ENCODE data around the gene ELMOD3. TPM values are rescaled to one million over a fixed set of nuclear protein-coding genes. Genes with fewer than 3 reads are reported as not detected.

ELMOD3 gene
- total RNA-seq, 1 donor from 2014 or later, result 21.5 TPM

- no peak overlapping the region for H3K9ac ChIP-seq
- TF ChIP-seq CTCF (IDR thresholded peaks at IDR 0.05) (no peak), EZH2 (IDR thresholded peaks at IDR 0.05) (no peak), EZH2phosphoT487 (IDR thresholded peaks at IDR 0.05) (no peak)
- no peaks in the 10 kb centered on the region for H4K20me1 ChIP-seq (ENCODE audit: low read depth)
- H3K9me3 Mint-ChIP-seq, result no peaks in the 10 kb centered on the region
- no peaks in the 10 kb centered on the region for H3K9me3 ChIP-seq (ENCODE audit: low read depth)
- H3K27ac ChIP-seq, result no peak overlapping the region
- peak overlapping the region; percentile 58 for H3K4me2 ChIP-seq
- DNase-seq (ENCODE audit: low spot score), result peak; percentile 93
- H3K27me3 Mint-ChIP-seq (ENCODE audit: insufficient read depth, low read depth), result peaks cover 4% of the 10 kb centered on the region
- H3K36me3 Mint-ChIP-seq, result no peaks in the 10 kb centered on the region
- peak overlapping the region; percentile 74 for H3K4me3 Mint-ChIP-seq
- peaks cover 23% of the 10 kb centered on the region for H3K4me1 ChIP-seq
- H3F3A ChIP-seq (ENCODE audit: low read depth), result peaks cover 14% of the 10 kb centered on the region
- peak overlapping the region; percentile 29 for H3K4me3 ChIP-seq
- H3K36me3 ChIP-seq, result no peaks in the 10 kb centered on the region
- peaks cover 55% of the 10 kb centered on the region for H3K4me1 Mint-ChIP-seq
- H3K27me3 ChIP-seq, result no peaks in the 10 kb centered on the region
- H3K79me2 ChIP-seq (ENCODE audit: low read depth), result no peaks in the 10 kb centered on the region
- peak overlapping the region; percentile 38 for H2AFZ ChIP-seq (replicated peaks)
- peak overlapping the region; percentile 96 for H3K27ac Mint-ChIP-seq
Observed at GRCh38 chr2:85430752-85431569, 76.4 kb downstream of the ELMOD3 start.

- peak overlapping the region; percentile 58 for H3K4me2 ChIP-seq
- peaks cover 2% of the 10 kb centered on the region for H3K27me3 ChIP-seq
- H3K9ac ChIP-seq, result no peak overlapping the region
- peaks cover 23% of the 10 kb centered on the region for H3K4me1 ChIP-seq
- no peak for TF ChIP-seq CTCF (IDR thresholded peaks at IDR 0.05)
- no peak for TF ChIP-seq EZH2 (IDR thresholded peaks at IDR 0.05)
- no peak for TF ChIP-seq EZH2phosphoT487 (IDR thresholded peaks at IDR 0.05)
- H3K9me3 ChIP-seq (ENCODE audit: low read depth), result no peaks in the 10 kb centered on the region
- H3K36me3 ChIP-seq, result no peaks in the 10 kb centered on the region
- no peaks in the 10 kb centered on the region for H4K20me1 ChIP-seq (ENCODE audit: low read depth)
- peak overlapping the region; percentile 38 for H2AFZ ChIP-seq (replicated peaks)
- H3K4me3 ChIP-seq, result peak overlapping the region; percentile 29
- Mint-ChIP-seq H3K4me3 (peak overlapping the region; percentile 74), H3K36me3 (no peaks in the 10 kb centered on the region), H3K27ac (peak overlapping the region; percentile 96), H3K27me3 (ENCODE audit: insufficient read depth, low read depth) (peaks cover 9% of the 10 kb centered on the region), H3K4me1 (peaks cover 62% of the 10 kb centered on the region), H3K9me3 (no peaks in the 10 kb centered on the region)
- peaks cover 14% of the 10 kb centered on the region for H3F3A ChIP-seq (ENCODE audit: low read depth)
- no peaks in the 10 kb centered on the region for H3K79me2 ChIP-seq (ENCODE audit: low read depth)
- H3K27ac ChIP-seq, result no peak overlapping the region
- DNase-seq (ENCODE audit: low spot score), result no peak
Observed at GRCh38 chr2:85431570-85432205, 77.1 kb downstream of the ELMOD3 start.

- H3K9ac ChIP-seq, result no peak overlapping the region
- DNase-seq (ENCODE audit: low spot score), result no peak
- H3K4me3 ChIP-seq, result no peak overlapping the region
- no peaks in the 10 kb centered on the region for H3K36me3 ChIP-seq
- no peaks in the 10 kb centered on the region for H3K9me3 Mint-ChIP-seq
- peak overlapping the region; percentile 92 for H3K27ac Mint-ChIP-seq
- peak overlapping the region; percentile 46 for H3K4me3 Mint-ChIP-seq
- H3K4me1 Mint-ChIP-seq, result peaks cover 73% of the 10 kb centered on the region
- peaks cover 11% of the 10 kb centered on the region for H3K27me3 ChIP-seq
- no peak overlapping the region for H3K4me2 ChIP-seq
- H4K20me1 ChIP-seq (ENCODE audit: low read depth), result no peaks in the 10 kb centered on the region
- H3K36me3 Mint-ChIP-seq, result no peaks in the 10 kb centered on the region
- H2AFZ ChIP-seq (replicated peaks), result no peak overlapping the region
- H3F3A ChIP-seq (ENCODE audit: low read depth), result peaks cover 24% of the 10 kb centered on the region
- H3K79me2 ChIP-seq (ENCODE audit: low read depth), result no peaks in the 10 kb centered on the region
- no peaks in the 10 kb centered on the region for H3K9me3 ChIP-seq (ENCODE audit: low read depth)
- H3K4me1 ChIP-seq, result peaks cover 30% of the 10 kb centered on the region
- H3K27me3 Mint-ChIP-seq (ENCODE audit: insufficient read depth, low read depth), result peaks cover 6% of the 10 kb centered on the region
- TF ChIP-seq CTCF (IDR thresholded peaks at IDR 0.05) (no peak), EZH2phosphoT487 (IDR thresholded peaks at IDR 0.05) (no peak), EZH2 (IDR thresholded peaks at IDR 0.05) (no peak)
- H3K27ac ChIP-seq, result no peak overlapping the region
Observed at GRCh38 chr2:85433511-85434089, 79.0 kb downstream of the ELMOD3 start.
